AG09309 (cell line): ENCODE measurements around the gene DDOST.

Experiments
- DNase-seq: peaks from one replicate; pipeline ENCODE4 v3.0.0-alpha.2; 2010; ENCODE audit warnings: low read depth
- H3K4me3 ChIP-seq: 2 replicates; pipeline ENCODE4 v1.5.1; 2011; ENCODE audit warnings: mild to moderate bottlenecking, low read depth, low read length, moderate library complexity; ENCODE audit not compliant: control insufficient read depth
- TF ChIP-seq, protein P1 (sequence below): IDR thresholded peaks from 2 replicates; pipeline ENCODE4 v1.5.1; 2011; ENCODE audit warnings: mild to moderate bottlenecking, low read depth, low read length, inconsistent platforms; ENCODE audit not compliant: insufficient read depth, control insufficient read depth; ENCODE audit errors: missing control alignments

The DDOST gene

DNA sequence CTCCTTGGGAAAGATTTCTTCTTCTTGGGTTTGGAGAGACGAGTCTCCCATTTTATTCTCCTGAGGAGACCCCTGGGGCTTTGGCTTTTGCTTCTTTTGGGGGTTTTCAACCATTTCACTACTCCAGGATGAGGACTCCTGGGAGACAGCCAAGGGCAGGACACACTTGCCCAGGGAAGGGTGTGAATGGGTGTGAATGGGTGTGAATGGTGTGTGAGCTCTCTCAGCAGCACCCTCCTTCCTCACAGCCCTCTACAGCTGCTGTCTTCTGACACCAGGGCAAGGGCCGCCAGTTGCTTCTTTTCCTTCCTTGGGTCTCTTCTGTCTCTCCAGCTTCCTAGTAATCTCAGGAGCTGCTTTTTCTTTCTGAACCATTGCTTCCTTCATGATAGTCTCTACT, 32.5 kb upstream of the DDOST start:
- no peak overlapping the region for H3K4me3 ChIP-seq
- DNase-seq: no peak
- TF ChIP-seq, protein P1, sequence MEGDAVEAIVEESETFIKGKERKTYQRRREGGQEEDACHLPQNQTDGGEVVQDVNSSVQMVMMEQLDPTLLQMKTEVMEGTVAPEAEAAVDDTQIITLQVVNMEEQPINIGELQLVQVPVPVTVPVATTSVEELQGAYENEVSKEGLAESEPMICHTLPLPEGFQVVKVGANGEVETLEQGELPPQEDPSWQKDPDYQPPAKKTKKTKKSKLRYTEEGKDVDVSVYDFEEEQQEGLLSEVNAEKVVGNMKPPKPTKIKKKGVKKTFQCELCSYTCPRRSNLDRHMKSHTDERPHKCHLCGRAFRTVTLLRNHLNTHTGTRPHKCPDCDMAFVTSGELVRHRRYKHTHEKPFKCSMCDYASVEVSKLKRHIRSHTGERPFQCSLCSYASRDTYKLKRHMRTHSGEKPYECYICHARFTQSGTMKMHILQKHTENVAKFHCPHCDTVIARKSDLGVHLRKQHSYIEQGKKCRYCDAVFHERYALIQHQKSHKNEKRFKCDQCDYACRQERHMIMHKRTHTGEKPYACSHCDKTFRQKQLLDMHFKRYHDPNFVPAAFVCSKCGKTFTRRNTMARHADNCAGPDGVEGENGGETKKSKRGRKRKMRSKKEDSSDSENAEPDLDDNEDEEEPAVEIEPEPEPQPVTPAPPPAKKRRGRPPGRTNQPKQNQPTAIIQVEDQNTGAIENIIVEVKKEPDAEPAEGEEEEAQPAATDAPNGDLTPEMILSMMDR: no peak

DNA sequence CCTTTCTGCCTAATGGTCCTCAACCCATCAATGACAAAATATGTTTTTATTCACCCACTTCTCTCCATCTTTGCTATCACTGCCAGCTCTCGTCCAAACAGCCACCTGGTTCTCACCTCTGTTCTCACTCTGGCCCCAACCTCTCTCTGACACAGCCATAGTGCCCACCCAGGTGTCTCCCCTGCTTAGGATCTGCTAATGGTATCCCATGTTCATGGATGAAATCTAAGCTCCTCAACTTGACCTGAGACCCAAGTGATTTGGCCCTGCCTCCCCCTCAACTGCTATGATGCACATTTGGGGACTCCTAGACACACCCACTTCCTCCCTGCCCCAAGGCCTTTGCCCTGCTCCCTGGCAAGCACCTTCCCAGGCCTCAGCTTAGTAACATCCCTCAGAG, 30.7 kb upstream of the DDOST start:
- no peak for DNase-seq
- TF ChIP-seq, protein P1: no peak
- no peak overlapping the region for H3K4me3 ChIP-seq

DNA sequence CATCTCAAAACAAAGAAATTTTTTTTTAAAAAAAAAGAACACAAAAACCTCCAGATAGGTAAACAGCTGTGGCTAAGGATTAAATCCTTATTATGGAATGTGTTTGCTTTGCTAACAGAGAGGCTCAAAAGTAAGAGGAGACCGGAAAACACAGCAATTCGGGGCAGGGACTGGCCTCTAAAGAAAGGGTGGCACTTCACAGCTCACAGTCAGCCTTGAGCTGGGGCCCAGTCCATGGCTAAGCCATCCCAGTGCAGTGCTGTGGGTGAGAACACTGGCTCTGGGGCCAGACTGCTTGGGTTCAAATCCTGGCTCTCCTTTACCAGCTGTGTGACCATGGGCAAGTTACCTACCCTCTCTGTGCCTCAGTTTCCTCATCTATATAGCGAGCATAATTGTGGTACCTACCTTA, 28.5 kb upstream of the DDOST start:
- no peak overlapping the region for H3K4me3 ChIP-seq
- TF ChIP-seq, protein P1: no peak
- no peak for DNase-seq

DNA sequence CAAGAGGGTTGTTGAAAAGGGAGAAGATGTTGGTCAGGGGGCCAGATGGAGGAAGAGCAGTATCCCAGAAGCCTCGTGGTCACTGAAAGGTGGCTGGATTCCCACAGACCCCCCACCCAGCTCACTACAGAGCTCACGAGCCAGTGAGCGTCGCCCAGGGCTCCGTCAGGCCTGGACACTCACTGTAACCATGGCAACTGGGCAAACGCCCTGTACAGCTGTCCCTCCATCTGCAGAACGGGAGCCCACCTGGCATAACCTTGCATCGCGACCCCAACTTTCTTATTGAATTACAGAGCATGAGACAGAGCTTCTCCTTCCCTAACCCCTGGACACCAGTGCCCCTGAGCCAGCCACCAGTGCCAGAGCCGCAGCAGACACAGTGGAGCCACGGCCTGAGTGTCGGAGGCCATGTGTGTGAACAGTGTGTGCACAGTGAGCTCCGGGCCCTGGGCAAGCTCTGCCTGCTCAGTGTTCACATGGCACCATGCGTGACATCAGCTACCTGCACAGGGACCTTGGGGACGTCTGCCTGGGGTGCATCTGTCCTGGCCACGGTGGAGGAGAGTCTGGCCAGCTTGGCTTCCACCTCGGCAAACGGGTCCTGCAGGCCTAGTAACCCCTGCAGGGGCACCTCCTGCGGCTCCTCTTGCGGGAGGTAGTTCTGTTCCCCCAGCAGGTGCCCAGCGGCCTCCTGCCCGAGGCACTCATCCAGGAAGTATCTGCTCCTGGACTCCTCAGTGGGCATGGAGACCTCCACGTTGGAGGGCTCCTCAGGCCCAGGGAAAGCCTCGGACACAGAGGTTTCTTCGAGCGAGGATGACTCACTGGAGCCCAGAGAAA, 25.9 kb upstream of the DDOST start:
- H3K4me3 ChIP-seq: no peak overlapping the region
- DNase-seq: no peak
- TF ChIP-seq, protein P1: no peak

DNA sequence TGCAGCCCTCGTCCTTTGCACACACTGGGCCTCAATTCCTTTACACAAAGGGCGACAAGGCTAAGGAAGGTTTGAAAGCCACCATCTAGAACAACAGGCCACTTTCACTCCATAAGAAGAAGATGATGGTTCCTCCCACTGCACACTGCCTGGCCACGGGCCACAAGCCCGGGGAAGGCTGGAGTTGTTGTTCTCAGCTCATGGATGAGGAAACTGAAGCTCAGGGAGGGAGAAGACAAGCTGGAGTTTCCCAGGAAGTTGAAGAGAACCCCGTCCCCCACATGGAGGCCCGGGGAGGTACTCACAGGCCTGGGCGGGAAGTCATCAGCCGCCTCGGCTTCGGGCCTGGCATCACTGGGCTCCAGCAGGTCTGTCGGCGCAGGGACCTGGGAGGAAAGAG, 24.6 kb upstream of the DDOST start:
- TF ChIP-seq, protein P1: no peak
- H3K4me3 ChIP-seq: no peak overlapping the region
- DNase-seq: no peak

DNA sequence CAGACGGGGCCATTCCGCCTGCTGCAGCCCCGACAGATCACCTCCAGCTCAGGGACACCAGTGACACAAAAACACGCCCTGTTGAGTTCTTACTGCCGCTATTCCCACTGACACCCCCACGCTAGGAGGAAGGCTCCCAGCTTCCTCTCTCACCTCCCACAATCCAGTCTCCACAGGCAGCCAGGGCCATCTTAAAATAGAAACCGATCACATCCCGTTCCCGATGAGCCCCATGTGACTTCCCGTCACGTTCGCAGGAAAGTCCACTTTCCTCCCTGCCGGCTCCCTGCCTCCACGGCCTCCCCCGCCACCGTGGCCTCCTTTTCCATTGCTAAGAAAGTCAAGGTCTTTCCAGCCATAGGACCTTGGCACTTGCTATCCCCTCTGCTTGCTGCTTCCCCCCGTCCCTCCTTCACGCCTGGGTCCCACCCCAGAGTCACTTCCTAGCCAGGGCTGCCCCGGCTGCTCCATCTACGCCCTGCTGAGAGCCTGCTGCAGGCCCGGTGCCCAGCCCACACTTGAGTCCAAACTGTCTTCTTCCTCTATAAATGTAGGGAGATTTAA, 24.0 kb upstream of the DDOST start:
- H3K4me3 ChIP-seq: no peak overlapping the region
- no peak for DNase-seq
- TF ChIP-seq, protein P1: no peak
